Measurements from ENCODE around the gene PNKD.

DNA sequence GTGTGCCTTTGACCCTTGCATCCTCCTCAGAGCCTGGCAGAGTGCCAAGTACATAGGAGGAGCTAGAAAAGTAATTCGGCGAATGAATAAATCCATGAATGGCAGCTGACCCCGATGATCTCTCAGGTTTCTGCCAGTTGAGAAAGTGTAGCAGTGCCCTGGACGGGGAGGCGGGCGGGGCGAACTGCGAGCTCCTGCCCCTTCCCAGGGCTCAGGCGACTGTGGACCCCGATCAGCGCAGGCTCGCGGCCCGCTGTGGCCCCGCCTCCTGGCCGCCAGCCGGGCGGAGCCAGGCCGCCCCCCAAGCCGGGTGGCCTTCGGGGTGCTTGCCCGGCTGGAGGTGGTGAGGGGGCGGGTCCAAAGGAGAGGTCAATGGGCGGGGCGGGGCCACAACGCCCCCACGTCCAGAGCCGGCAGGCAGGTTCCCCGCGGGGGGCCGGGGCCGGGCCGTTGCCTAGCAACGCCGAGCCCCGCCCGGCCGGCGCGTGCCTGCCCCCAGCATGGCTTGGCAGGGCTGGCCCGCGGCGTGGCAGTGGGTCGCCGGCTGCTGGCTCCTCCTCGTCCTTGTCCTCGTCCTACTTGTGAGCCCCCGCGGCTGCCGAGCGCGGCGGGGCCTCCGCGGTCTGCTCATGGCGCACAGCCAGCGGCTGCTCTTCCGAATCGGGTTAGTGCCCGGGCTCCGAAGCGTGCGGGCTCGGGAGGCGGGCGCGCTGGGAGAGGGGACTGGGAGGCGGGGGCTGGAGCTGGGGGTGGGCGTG lies 52.6 kb downstream of the PNKD start:
- TF ChIP-seq, protein P1, sequence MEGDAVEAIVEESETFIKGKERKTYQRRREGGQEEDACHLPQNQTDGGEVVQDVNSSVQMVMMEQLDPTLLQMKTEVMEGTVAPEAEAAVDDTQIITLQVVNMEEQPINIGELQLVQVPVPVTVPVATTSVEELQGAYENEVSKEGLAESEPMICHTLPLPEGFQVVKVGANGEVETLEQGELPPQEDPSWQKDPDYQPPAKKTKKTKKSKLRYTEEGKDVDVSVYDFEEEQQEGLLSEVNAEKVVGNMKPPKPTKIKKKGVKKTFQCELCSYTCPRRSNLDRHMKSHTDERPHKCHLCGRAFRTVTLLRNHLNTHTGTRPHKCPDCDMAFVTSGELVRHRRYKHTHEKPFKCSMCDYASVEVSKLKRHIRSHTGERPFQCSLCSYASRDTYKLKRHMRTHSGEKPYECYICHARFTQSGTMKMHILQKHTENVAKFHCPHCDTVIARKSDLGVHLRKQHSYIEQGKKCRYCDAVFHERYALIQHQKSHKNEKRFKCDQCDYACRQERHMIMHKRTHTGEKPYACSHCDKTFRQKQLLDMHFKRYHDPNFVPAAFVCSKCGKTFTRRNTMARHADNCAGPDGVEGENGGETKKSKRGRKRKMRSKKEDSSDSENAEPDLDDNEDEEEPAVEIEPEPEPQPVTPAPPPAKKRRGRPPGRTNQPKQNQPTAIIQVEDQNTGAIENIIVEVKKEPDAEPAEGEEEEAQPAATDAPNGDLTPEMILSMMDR (IDR thresholded peaks at IDR 0.05; ENCODE audit: insufficient read depth, low read length, poor library complexity, severe bottlenecking), result no peak
- no peak for TF ChIP-seq EZH2phosphoT487 (conservative IDR thresholded peaks at IDR 0.05; ENCODE audit: low read length)

Measured in SU-DHL-6 (cell line).